ENCODE measurements around the gene IGFBP7.

Gene IGFBP7

DNA sequence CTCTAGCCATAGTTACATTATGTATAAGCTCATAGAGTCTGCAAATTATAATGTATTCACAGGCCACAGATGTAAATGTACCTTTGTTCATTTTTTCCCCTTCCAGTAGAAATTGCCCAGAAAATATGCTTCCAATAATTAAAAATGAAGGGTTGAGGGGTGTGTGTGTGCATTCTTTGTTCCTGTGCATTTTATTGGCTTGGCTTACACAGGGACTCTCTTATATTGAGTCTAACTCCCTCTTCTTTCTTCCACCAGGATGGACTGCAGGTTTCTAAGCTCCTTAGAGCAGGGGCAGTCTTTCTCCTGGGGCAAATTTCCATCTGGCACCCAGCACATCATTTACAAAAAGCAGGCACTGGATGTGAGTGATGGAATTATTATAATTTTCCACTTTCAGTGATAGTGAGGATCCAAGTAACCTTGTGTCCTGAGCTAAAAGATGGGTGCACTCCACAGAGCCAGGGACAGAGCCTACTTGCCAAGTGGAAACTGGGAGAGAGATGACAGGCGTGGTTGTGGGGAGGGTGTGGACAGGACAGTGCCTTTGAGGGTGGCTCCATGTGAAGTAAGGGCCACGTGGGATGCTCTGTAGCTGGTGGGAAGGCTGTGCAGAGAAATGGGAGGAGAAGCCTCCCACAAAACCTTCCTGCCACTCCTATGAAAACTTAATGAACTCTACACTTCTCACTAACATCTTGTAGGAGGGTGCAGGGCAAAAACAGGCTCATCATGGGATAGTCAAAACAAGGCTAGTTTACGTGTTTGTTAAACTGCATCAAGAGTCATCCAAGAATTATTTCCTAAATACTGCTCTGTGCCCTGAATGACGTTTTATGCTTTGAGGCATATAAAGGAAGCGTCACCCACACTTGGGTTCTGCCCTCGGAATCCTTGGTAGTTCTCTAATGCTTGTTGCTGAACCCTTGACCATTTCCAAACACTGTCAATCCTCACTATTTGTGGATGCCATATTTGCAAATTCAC is 16.0 kb downstream of the IGFBP7 start:
- TF ChIP-seq, protein P1, sequence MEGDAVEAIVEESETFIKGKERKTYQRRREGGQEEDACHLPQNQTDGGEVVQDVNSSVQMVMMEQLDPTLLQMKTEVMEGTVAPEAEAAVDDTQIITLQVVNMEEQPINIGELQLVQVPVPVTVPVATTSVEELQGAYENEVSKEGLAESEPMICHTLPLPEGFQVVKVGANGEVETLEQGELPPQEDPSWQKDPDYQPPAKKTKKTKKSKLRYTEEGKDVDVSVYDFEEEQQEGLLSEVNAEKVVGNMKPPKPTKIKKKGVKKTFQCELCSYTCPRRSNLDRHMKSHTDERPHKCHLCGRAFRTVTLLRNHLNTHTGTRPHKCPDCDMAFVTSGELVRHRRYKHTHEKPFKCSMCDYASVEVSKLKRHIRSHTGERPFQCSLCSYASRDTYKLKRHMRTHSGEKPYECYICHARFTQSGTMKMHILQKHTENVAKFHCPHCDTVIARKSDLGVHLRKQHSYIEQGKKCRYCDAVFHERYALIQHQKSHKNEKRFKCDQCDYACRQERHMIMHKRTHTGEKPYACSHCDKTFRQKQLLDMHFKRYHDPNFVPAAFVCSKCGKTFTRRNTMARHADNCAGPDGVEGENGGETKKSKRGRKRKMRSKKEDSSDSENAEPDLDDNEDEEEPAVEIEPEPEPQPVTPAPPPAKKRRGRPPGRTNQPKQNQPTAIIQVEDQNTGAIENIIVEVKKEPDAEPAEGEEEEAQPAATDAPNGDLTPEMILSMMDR (IDR thresholded peaks at IDR 0.05): no peak
- peak; percentile 64 to 85 for DNase-seq
- Histone ChIP-seq H3K9me3 (no peaks in the 10 kb centered on the region), H3K27me3 (no peaks in the 10 kb centered on the region), H3K27ac (peak overlapping the region; percentile 63 to 87), H3K4me3 (no peak overlapping the region), H3K4me1 (peaks cover 0 to 100% (median 45%) of the 10 kb centered on the region in 4 donors), H3K36me3 (peaks cover 0 to 18% (median 0%) of the 10 kb centered on the region in 3 donors)
- intact Hi-C loops (cut with DNase I; ENCODE audit: low total_unique reads): no loop called here

- TF ChIP-seq, protein P1 (IDR thresholded peaks at IDR 0.05): no peak
- H3K4me1 ChIP-seq: peaks cover 0 to 96% (median 25%) of the 10 kb centered on the region in 4 donors
- no peak for DNase-seq
These were observed 18.5 kb downstream of the IGFBP7 start for GRCh38 chr4:57091657-57092162.

DNA sequence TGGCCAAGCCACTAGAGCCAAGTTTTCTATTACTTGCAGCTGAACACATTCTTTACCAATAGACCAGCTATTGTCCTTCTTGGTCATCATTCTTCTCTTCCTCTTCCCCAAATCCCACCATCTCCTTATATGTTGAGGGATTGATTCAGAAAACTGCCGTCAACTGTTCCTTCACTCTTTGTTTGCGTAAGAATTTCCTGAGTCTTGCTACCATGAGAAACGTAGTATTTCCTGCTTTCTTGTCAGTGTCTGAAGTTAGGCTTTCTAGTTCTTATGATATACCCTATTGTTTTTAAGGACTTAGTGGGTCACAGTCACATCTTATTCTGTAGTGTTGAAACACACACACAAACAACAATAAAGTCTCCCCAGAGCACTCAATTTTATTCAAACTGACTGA is 20.1 kb downstream of the IGFBP7 start:
- intact Hi-C loops (cut with DNase I; ENCODE audit: low total_unique reads): no loop called here
- DNase-seq: no peak
- Histone ChIP-seq H3K36me3 (peaks cover 0 to 29% (median 0%) of the 10 kb centered on the region in 3 donors), H3K4me1 (peaks cover 0 to 95% (median 17%) of the 10 kb centered on the region in 4 donors), H3K27ac (peak overlapping the region; percentile 51 to 87), H3K9me3 (no peaks in the 10 kb centered on the region), H3K27me3 (no peaks in the 10 kb centered on the region), H3K4me3 (no peak overlapping the region)
- TF ChIP-seq, protein P1 (IDR thresholded peaks at IDR 0.05): no peak

More at GRCh38 chr4:57091657-57092162, 18.5 kb downstream of the IGFBP7 start:
- Histone ChIP-seq H3K27ac (peak overlapping the region; percentile 63 to 87), H3K9me3 (no peaks in the 10 kb centered on the region), H3K27me3 (no peaks in the 10 kb centered on the region), H3K4me3 (no peak overlapping the region), H3K36me3 (peaks cover 0 to 18% (median 0%) of the 10 kb centered on the region in 3 donors)
- intact Hi-C loops (cut with DNase I; ENCODE audit: low total_unique reads): no loop called here

- Histone ChIP-seq H3K27me3 (no peaks in the 10 kb centered on the region), H3K4me1 (peaks cover 0 to 94% (median 12%) of the 10 kb centered on the region in 4 donors), H3K27ac (peak overlapping the region; percentile 51 to 87), H3K9me3 (no peaks in the 10 kb centered on the region), H3K36me3 (peaks cover 0 to 29% (median 0%) of the 10 kb centered on the region in 3 donors), H3K4me3 (no peak overlapping the region)
- DNase-seq: no peak
- TF ChIP-seq, protein P1 (IDR thresholded peaks at IDR 0.05): no peak
- intact Hi-C loops (cut with DNase I; ENCODE audit: low total_unique reads): no loop called here
These were observed 20.6 kb downstream of the IGFBP7 start for GRCh38 chr4:57089549-57089948.

DNA sequence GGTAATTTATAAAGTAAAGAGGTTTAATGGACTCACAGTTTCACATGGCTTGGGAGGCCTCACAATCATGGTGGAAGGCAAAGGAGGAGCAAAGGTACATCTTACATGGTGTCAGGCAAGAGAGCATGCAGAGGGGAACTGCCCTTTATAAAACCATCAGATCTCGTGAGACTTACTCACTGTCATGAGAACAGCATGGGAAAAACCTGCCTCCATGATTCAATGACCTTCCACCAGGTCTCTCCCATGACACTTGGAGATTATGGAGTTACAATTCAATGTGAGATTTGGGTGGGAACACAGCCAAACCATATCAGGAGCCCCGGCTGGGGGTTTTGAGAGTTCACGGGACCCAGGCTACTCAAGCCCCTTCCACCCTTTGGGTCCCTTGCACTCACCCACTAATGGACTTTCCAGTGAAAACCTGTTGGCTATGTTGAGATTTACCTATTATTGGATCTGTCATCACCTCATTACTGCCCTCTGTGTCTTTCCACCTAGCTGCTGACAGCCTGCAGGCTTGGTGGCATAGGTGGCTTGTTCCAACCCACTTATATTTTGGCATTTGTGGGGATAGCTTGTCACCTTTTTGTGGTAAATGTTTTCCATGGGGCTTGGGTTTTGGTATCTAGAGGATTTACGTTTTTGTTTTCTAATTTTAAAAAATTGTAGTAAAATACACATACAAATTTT is 24.0 kb downstream of the IGFBP7 start:
- no peaks in the 10 kb centered on the region for H3K9me3 ChIP-seq
- no peak overlapping the region for H3K4me3 ChIP-seq
- intact Hi-C loops (cut with DNase I; ENCODE audit: low total_unique reads): no loop called here
- peak overlapping the region; percentile 9 to 87 for H3K27ac ChIP-seq
- H3K27me3 ChIP-seq: no peaks in the 10 kb centered on the region
- no peak for DNase-seq
- TF ChIP-seq, protein P1 (IDR thresholded peaks at IDR 0.05): no peak
- H3K36me3 ChIP-seq: peaks cover 0 to 28% (median 0%) of the 10 kb centered on the region in 3 donors
- H3K4me1 ChIP-seq: peaks cover 0 to 94% (median 20%) of the 10 kb centered on the region in 4 donors
